Measurements from ENCODE around the gene RIMS1.

The RIMS1 gene

GRCh38 chr6:72080260-72080941 is 194.1 kb downstream of the RIMS1 start:
- no peaks in the 10 kb centered on the region for H3K36me3 ChIP-seq (ENCODE audit: low read length)
- no peaks in the 10 kb centered on the region for H3K9me2 ChIP-seq (replicated peaks; ENCODE audit: insufficient read depth, low read length)
- H2AFZ ChIP-seq (ENCODE audit: low read depth, low read length, severe bottlenecking), result no peak overlapping the region
- H3F3A ChIP-seq (ENCODE audit: insufficient read depth), result no peaks in the 10 kb centered on the region
- H3K9ac ChIP-seq (ENCODE audit: low read length), result no peak overlapping the region
- H4K20me1 ChIP-seq (ENCODE audit: low read depth, low read length), result peaks cover 4% of the 10 kb centered on the region; the same call in 1 of the 2 replicates
- no peak for TF ChIP-seq EZH2phosphoT487 (conservative IDR thresholded peaks at IDR 0.05; ENCODE audit: low read length)
- TF ChIP-seq CTCF (IDR thresholded peaks at IDR 0.05; ENCODE audit: insufficient read depth, low read length, poor library complexity, severe bottlenecking), result no peak
- H3K79me2 ChIP-seq (ENCODE audit: insufficient read depth, low read length), result no peaks in the 10 kb centered on the region
- no peak overlapping the region for H3K4me2 ChIP-seq (ENCODE audit: low read depth, low read length, poor library complexity, severe bottlenecking)
- no peaks in the 10 kb centered on the region for H3K27me3 ChIP-seq (ENCODE audit: low read length)
- no peak overlapping the region for H3K27ac ChIP-seq (ENCODE audit: low read depth, low read length)
- H3K9me3 ChIP-seq (ENCODE audit: insufficient read depth, low read length), result no peaks in the 10 kb centered on the region
- H3K4me3 ChIP-seq (ENCODE audit: insufficient read depth, low read length, poor library complexity, severe bottlenecking), result no peak overlapping the region

GRCh38 chr6:72081871-72082270 is 195.5 kb downstream of the RIMS1 start:
- Histone ChIP-seq H2AFZ (ENCODE audit: low read depth, low read length, severe bottlenecking) (no peak overlapping the region), H3K36me3 (ENCODE audit: low read length) (no peaks in the 10 kb centered on the region), H3K79me2 (ENCODE audit: insufficient read depth, low read length) (no peaks in the 10 kb centered on the region), H4K20me1 (ENCODE audit: low read depth, low read length) (peaks cover 4% of the 10 kb centered on the region; the same call in 1 of the 2 replicates), H3K4me2 (ENCODE audit: low read depth, low read length, poor library complexity, severe bottlenecking) (no peak overlapping the region), H3K27me3 (ENCODE audit: low read length) (no peaks in the 10 kb centered on the region), H3F3A (ENCODE audit: insufficient read depth) (no peaks in the 10 kb centered on the region), H3K4me3 (ENCODE audit: insufficient read depth, low read length, poor library complexity, severe bottlenecking) (no peak overlapping the region), H3K9me2 (replicated peaks; ENCODE audit: insufficient read depth, low read length) (no peaks in the 10 kb centered on the region), H3K9ac (ENCODE audit: low read length) (no peak overlapping the region), H3K9me3 (ENCODE audit: insufficient read depth, low read length) (no peaks in the 10 kb centered on the region), H3K27ac (ENCODE audit: low read depth, low read length) (no peak overlapping the region)
- TF ChIP-seq CTCF (IDR thresholded peaks at IDR 0.05; ENCODE audit: insufficient read depth, low read length, poor library complexity, severe bottlenecking) (no peak), EZH2phosphoT487 (conservative IDR thresholded peaks at IDR 0.05; ENCODE audit: low read length) (no peak)

- no peak overlapping the region for H3K4me3 ChIP-seq (ENCODE audit: insufficient read depth, low read length, poor library complexity, severe bottlenecking)
- TF ChIP-seq EZH2phosphoT487 (conservative IDR thresholded peaks at IDR 0.05; ENCODE audit: low read length), result no peak
- TF ChIP-seq CTCF (IDR thresholded peaks at IDR 0.05; ENCODE audit: insufficient read depth, low read length, poor library complexity, severe bottlenecking), result no peak
- H4K20me1 ChIP-seq (ENCODE audit: low read depth, low read length), result peaks cover 4% of the 10 kb centered on the region; the same call in 1 of the 2 replicates
- no peaks in the 10 kb centered on the region for H3K27me3 ChIP-seq (ENCODE audit: low read length)
- H3K9ac ChIP-seq (ENCODE audit: low read length), result no peak overlapping the region
- H2AFZ ChIP-seq (ENCODE audit: low read depth, low read length, severe bottlenecking), result no peak overlapping the region
- H3K9me3 ChIP-seq (ENCODE audit: insufficient read depth, low read length), result no peaks in the 10 kb centered on the region
- H3K27ac ChIP-seq (ENCODE audit: low read depth, low read length), result no peak overlapping the region
- no peaks in the 10 kb centered on the region for H3K9me2 ChIP-seq (replicated peaks; ENCODE audit: insufficient read depth, low read length)
- H3K36me3 ChIP-seq (ENCODE audit: low read length), result no peaks in the 10 kb centered on the region
- H3F3A ChIP-seq (ENCODE audit: insufficient read depth), result no peaks in the 10 kb centered on the region
- H3K4me2 ChIP-seq (ENCODE audit: low read depth, low read length, poor library complexity, severe bottlenecking), result no peak overlapping the region
- H3K79me2 ChIP-seq (ENCODE audit: insufficient read depth, low read length), result no peaks in the 10 kb centered on the region
Measured at GRCh38 chr6:72083976-72084375, 197.6 kb downstream of the RIMS1 start.

Measured in SU-DHL-6 (cell line).